Upper lobe of left lung (tissue), 4 donors: ENCODE results near the gene LDB2.

ENCODE experiments used
- CTCF ChIP-seq, 6 experiments: fragments of 450-650 bp in 4 of 6; fragments of 200-600 bp in 2 of 6; sonication (generic) in 2 of 6; IDR thresholded peaks; one replicate each; pipeline ENCODE4 v1.5.1; 2016 to 2019; ENCODE audit warnings: antibody characterized with exemption in 6 of 6
- EP300 ChIP-seq, 4 donors: sonication (generic); formaldehyde crosslinking; IDR thresholded peaks; one replicate each; pipeline ENCODE4 v1.5.1; 2017; ENCODE audit warnings: antibody characterized with exemption in 4 of 4, control low read depth in 2 of 4
- POLR2A ChIP-seq, 4 donors: fragments of 450-650 bp; IDR thresholded peaks; one replicate each; pipeline ENCODE4 v1.5.1; 2016 to 2017; ENCODE audit warnings: antibody characterized with exemption in 4 of 4, mild to moderate bottlenecking in 2 of 4
- POLR2AphosphoS5 ChIP-seq, 2 donors: sonication (generic); formaldehyde crosslinking; IDR thresholded peaks; one replicate each; pipeline ENCODE4 v1.5.1; 2017; ENCODE audit warnings: antibody characterized with exemption in 2 of 2

- TF ChIP-seq CTCF (IDR thresholded peaks at IDR 0.05) = no peak
- TF ChIP-seq POLR2A (IDR thresholded peaks at IDR 0.05) = no peak
- TF ChIP-seq EP300 (IDR thresholded peaks at IDR 0.05) = no peak
- TF ChIP-seq POLR2AphosphoS5 (IDR thresholded peaks at IDR 0.05) = no peak
These were observed 89.4 kb downstream of the LDB2 start for GRCh38 chr4:16809064-16809463.
